ENCODE results near the gene PRR18. TPM values are rescaled to one million over a fixed set of nuclear protein-coding genes. Genes with fewer than 3 reads are reported as not detected.

Gene PRR18, protein sequence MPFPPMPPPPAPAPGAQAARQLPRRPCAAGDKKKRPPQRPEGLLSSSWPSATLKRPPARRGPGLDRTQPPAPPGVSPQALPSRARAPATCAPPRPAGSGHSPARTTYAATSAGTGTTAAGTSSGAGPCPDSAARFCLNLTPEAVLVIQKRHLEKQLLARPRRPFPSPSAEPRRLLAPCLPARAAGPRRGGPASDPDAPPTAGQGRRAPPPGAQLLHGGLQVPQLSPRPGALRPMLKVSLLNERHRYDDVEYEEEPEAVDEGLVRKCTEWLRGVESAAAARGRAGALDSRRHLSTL
- not detected in 2 replicates for total RNA-seq

DNA sequence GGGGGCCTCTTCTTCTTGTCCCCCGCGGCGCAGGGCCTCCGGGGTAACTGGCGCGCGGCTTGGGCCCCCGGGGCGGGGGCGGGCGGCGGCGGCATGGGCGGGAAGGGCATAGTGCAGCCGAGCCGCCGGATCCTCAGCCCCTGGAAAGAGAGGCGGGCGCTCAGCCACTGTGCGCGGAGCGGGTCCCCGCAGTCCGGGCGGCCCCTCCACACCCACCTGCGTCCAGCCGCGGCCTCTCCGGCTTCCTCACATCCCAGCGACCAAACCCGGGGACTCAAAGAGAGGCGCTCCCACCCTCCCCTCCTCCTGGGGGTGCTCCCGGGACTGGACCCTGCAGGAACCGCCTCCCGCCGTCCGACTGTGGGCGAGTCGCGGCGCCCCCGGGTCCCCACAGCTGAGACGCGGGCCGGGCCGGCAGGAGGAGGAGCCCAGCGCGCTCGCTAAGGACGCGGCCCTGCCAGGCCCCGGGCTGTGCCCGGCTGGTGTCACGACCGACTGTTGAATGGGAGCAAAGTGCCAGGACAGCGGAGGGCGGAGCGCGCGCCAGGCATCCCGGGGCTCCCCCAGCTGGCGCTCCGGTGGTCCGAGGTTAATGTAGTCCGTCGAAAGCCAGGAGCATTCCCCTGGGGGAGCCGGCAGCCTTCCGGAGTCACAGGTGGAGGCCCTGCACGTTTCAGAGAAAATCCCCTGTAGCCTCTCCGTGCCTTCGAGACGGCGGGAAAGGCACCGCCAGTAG is at the start of gene PRR18:
Gene PRR18, minus strand, starts transcription at position 360 of the 736 bp plus-strand sequence. Its CDS starts 250 bp downstream, at position 110.

DNA sequence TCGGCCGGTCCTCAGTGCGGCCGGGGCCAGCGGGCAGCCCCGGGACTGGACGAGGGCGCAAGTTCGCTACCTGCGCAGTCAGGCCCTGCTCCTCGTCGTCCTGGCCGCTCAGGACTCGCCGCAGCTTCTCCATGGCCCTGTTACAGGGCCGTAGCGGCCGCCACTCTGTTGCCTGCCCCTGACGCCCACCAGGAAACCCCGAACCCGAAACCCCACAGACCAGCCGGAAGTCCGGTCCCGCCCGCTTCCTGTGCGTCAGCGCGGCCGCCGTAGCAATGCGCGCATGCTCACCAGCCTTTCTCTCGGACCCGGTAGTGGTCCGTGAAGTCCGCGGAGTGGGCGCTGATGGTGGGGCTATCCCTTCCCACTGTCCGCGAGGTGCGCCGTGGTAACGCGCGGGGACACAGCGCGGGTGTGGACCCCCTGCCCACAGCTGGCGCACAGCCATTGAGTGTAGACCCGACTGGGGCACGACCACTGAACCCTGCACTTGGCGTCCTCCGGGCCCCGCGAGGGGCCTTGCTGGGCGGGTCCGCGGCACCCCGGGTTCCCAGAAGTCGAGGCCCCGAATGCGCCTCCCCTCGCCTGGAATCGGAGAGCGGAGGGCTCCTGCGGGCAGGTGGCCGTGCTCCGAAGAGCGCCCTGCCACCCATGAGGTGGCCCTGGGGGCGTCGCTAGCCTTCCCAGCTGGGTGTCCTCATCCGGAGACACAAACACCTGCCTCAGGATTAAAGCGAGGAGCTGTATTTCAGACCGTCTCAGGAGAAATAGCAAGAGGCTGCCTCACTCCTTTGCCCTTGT is 34.4 kb upstream of the PRR18 start, which contains the start of gene SFT2D1:
Gene SFT2D1, minus strand, starts transcription at position 197 of the 801 bp plus-strand sequence. Its CDS starts 64 bp downstream, at position 133.

Other genes starting within 250 kb of the PRR18 start
- gene TBXT, start 140.5 kb downstream of the PRR18 start, total RNA-seq: not detected in 2 replicates
- gene SFT2D1, start 34.2 kb upstream of the PRR18 start, total RNA-seq: 78.4 and 86.5 TPM in 2 replicates
- 27.5 and 33.6 TPM in 2 replicates for gene MPC1, start 74.5 kb upstream of the PRR18 start, total RNA-seq

All from hair follicular keratinocyte (primary cell).